ENCODE data around the gene FOXP4.

FOXP4 gene

DNA sequence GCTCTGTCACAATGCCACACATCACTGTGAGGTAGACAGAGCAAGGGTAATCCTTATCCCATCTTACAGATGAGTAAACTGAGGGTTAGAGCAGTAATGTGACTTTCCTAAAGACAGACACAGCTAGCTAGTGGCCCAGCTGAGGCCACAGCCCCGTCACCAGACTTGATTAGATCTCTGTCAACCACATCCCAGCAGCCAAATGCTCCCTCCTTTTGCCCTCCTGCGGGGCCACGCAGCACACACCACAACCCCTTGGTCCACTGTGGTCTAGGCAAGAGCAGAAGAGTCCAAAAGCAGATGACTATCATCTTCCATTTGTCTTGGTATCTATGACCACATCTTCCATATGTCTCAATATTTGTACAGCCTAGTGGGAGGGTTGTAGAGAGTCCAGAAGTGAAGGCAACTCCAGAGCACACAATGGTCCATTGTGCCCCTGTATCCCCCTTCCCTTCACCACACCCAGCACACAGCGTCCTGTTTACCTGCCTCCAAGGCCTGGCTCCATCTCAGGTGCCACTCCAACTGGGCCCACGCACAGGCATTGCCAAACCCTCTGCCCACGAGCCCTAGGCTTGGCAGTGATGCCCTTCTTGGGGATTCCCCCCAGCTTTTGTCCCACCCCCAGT, 47.1 kb upstream of the FOXP4 start:
- H2AFZ ChIP-seq (ENCODE audit: low read length), result no peak overlapping the region
- no peaks in the 10 kb centered on the region for H3K9me2 ChIP-seq (ENCODE audit: low read depth, low read length)
- H3K36me3 ChIP-seq (ENCODE audit: insufficient read depth, low read length), result no peaks in the 10 kb centered on the region
- peaks cover 3% of the 10 kb centered on the region; the same call in 1 of the 2 replicates for H3K27me3 ChIP-seq (ENCODE audit: insufficient read depth, low read length)
- no peak overlapping the region for H3K4me3 ChIP-seq (ENCODE audit: low read depth, low read length, poor library complexity, severe bottlenecking)
- no peak for TF ChIP-seq EZH2 (IDR thresholded peaks at IDR 0.05; ENCODE audit: borderline replicate concordance, low read length)
- TF ChIP-seq CTCF (IDR thresholded peaks at IDR 0.05; ENCODE audit: low read length), result no peak
- no peaks in the 10 kb centered on the region for H4K20me1 ChIP-seq (ENCODE audit: insufficient read depth, low read length)
- H3F3A ChIP-seq (ENCODE audit: insufficient read depth, low read length), result no peaks in the 10 kb centered on the region
- H3K79me2 ChIP-seq (ENCODE audit: insufficient read depth, low read length), result no peaks in the 10 kb centered on the region
- H3K4me1 ChIP-seq (ENCODE audit: insufficient read depth, low read length, severe bottlenecking), result no peaks in the 10 kb centered on the region
- H3K9me3 ChIP-seq (ENCODE audit: low read length), result no peaks in the 10 kb centered on the region
- H3K27ac ChIP-seq (ENCODE audit: low read depth, low read length, poor library complexity, severe bottlenecking), result no peak overlapping the region
- no peak overlapping the region for H3K9ac ChIP-seq (ENCODE audit: low read length)
- no peak overlapping the region for H3K4me2 ChIP-seq (ENCODE audit: low read length)

DNA sequence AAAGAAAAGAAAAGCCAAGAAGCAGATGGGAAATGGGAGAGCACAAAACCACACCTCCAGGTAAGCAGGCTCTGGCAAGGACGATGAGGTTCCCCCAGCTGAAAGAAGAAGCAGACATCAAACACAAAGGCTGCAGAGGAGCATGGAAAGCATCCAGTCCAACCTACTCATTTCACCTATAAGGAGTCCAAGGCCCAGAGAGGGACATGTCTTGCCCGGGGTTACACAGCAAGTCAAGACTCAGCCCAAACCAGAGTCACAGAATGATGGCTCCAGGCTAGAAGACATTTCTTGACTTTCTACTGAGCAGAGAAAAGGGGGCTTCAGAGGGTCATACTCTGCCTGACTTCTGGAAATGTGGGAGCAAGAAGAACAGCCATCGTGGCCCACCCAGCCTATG, 45.6 kb upstream of the FOXP4 start:
- no peak overlapping the region for H3K4me3 ChIP-seq (ENCODE audit: low read depth, low read length, poor library complexity, severe bottlenecking)
- TF ChIP-seq CTCF (IDR thresholded peaks at IDR 0.05; ENCODE audit: low read length), result no peak
- TF ChIP-seq EZH2 (IDR thresholded peaks at IDR 0.05; ENCODE audit: borderline replicate concordance, low read length), result no peak
- no peak overlapping the region for H3K4me2 ChIP-seq (ENCODE audit: low read length)
- H3K4me1 ChIP-seq (ENCODE audit: insufficient read depth, low read length, severe bottlenecking), result no peaks in the 10 kb centered on the region
- H3K9me3 ChIP-seq (ENCODE audit: low read length), result no peaks in the 10 kb centered on the region
- no peak overlapping the region for H3K9ac ChIP-seq (ENCODE audit: low read length)
- H3F3A ChIP-seq (ENCODE audit: insufficient read depth, low read length), result no peaks in the 10 kb centered on the region
- no peak overlapping the region for H3K27ac ChIP-seq (ENCODE audit: low read depth, low read length, poor library complexity, severe bottlenecking)
- no peaks in the 10 kb centered on the region for H3K36me3 ChIP-seq (ENCODE audit: insufficient read depth, low read length)
- no peak overlapping the region for H2AFZ ChIP-seq (ENCODE audit: low read length)
- H3K9me2 ChIP-seq (ENCODE audit: low read depth, low read length), result no peaks in the 10 kb centered on the region
- H3K79me2 ChIP-seq (ENCODE audit: insufficient read depth, low read length), result no peaks in the 10 kb centered on the region
- no peaks in the 10 kb centered on the region for H4K20me1 ChIP-seq (ENCODE audit: insufficient read depth, low read length)
- H3K27me3 ChIP-seq (ENCODE audit: insufficient read depth, low read length), result no peaks in the 10 kb centered on the region; the same call in 1 of the 2 replicates

- TF ChIP-seq CTCF (IDR thresholded peaks at IDR 0.05; ENCODE audit: low read length) (no peak), EZH2 (IDR thresholded peaks at IDR 0.05; ENCODE audit: borderline replicate concordance, low read length) (no peak)
- no peak overlapping the region for H3K4me3 ChIP-seq (ENCODE audit: low read depth, low read length, poor library complexity, severe bottlenecking)
- no peaks in the 10 kb centered on the region; the same call in 1 of the 2 replicates for H3K27me3 ChIP-seq (ENCODE audit: insufficient read depth, low read length)
These were observed 43.6 kb upstream of the FOXP4 start for GRCh38 chr6:41502566-41502916.

More at GRCh38 chr6:41502566-41502916, 43.6 kb upstream of the FOXP4 start:
- Histone ChIP-seq H3K9ac (ENCODE audit: low read length) (no peak overlapping the region), H3K79me2 (ENCODE audit: insufficient read depth, low read length) (no peaks in the 10 kb centered on the region), H3K36me3 (ENCODE audit: insufficient read depth, low read length) (no peaks in the 10 kb centered on the region), H3K27ac (ENCODE audit: low read depth, low read length, poor library complexity, severe bottlenecking) (no peak overlapping the region), H4K20me1 (ENCODE audit: insufficient read depth, low read length) (no peaks in the 10 kb centered on the region), H2AFZ (ENCODE audit: low read length) (no peak overlapping the region), H3K9me2 (ENCODE audit: low read depth, low read length) (no peaks in the 10 kb centered on the region), H3K4me2 (ENCODE audit: low read length) (no peak overlapping the region), H3F3A (ENCODE audit: insufficient read depth, low read length) (no peaks in the 10 kb centered on the region), H3K9me3 (ENCODE audit: low read length) (no peaks in the 10 kb centered on the region), H3K4me1 (ENCODE audit: insufficient read depth, low read length, severe bottlenecking) (no peaks in the 10 kb centered on the region)

All from OCI-LY1 (cell line).